ENCODE results near the gene SLC16A3. TPM values are rescaled to one million over a fixed set of nuclear protein-coding genes. Genes with fewer than 3 reads are reported as not detected.
A peak's percentile ranks its signal among the peaks of the same experiment; 100 is the strongest.

The SLC16A3 gene
- total and polyA plus RNA-seq, 2 donors from 2014 or later: 28.8 to 85.7 TPM

- intact Hi-C loops (cut with DNase I): loop anchor here (10.0 kb wide), 1 partner anchor 89 kb away; no protein-coding TSS in a partner anchor
- H3K9me3 ChIP-seq (ENCODE audit: control insufficient read depth in 2 of 3, insufficient read depth in 1 of 3, low read length in 3 of 3): no peaks in the 10 kb centered on the region
- peak in 4 of 5 donors; percentile 54 to 90 (median 64) for DNase-seq
- no peaks in the 10 kb centered on the region for H3K27me3 ChIP-seq (ENCODE audit: control insufficient read depth, insufficient read depth, low read length)
- H3K27ac ChIP-seq (ENCODE audit: low read depth in 2 of 2, low read length in 2 of 2): peak overlapping the region in 1 of 2 donors; percentile 63
- FAIRE-seq: no peak
- no peak overlapping the region for H3K4me3 ChIP-seq (ENCODE audit: low read length in 3 of 3)
- peaks cover 0 to 62% (median 29%) of the 10 kb centered on the region in 3 donors for H3K4me1 ChIP-seq (ENCODE audit: control insufficient read depth in 2 of 3, insufficient read depth in 2 of 3, low read depth in 1 of 3, low read length in 3 of 3)
- no peak for TF ChIP-seq CTCF (IDR thresholded peaks at IDR 0.05; ENCODE audit: borderline replicate concordance, extremely low read depth, insufficient read depth)
- H3K36me3 ChIP-seq (ENCODE audit: control insufficient read depth in 2 of 3, insufficient read depth in 3 of 3, low read length in 3 of 3): no peaks in the 10 kb centered on the region
- H3K9ac ChIP-seq (ENCODE audit: low read length in 3 of 3): peak overlapping the region in 1 of 3 donors; percentile 22
Observed at GRCh38 chr17:82235775-82236141, 6.9 kb downstream of the SLC16A3 start.

- no peaks in the 10 kb centered on the region for H3K36me3 ChIP-seq (ENCODE audit: control insufficient read depth in 2 of 3, insufficient read depth in 3 of 3, low read length in 3 of 3)
- no peak for FAIRE-seq
- no peaks in the 10 kb centered on the region for H3K9me3 ChIP-seq (ENCODE audit: control insufficient read depth in 2 of 3, insufficient read depth in 1 of 3, low read length in 3 of 3)
- H3K4me1 ChIP-seq (ENCODE audit: control insufficient read depth in 2 of 3, insufficient read depth in 2 of 3, low read depth in 1 of 3, low read length in 3 of 3): peaks cover 0 to 68% (median 35%) of the 10 kb centered on the region in 3 donors
- H3K27ac ChIP-seq (ENCODE audit: low read depth in 2 of 2, low read length in 2 of 2): peak overlapping the region in 1 of 2 donors; percentile 63
- H3K9ac ChIP-seq (ENCODE audit: low read length in 3 of 3): peak overlapping the region in 1 of 3 donors; percentile 22
- intact Hi-C loops (cut with DNase I): loop anchor here (10.0 kb wide), 1 partner anchor 88 kb away; no protein-coding TSS in a partner anchor
- H3K27me3 ChIP-seq (ENCODE audit: control insufficient read depth, insufficient read depth, low read length): no peaks in the 10 kb centered on the region
- TF ChIP-seq CTCF (IDR thresholded peaks at IDR 0.05; ENCODE audit: borderline replicate concordance, extremely low read depth, insufficient read depth): peak; percentile 77
- H3K4me3 ChIP-seq (ENCODE audit: low read length in 3 of 3): no peak overlapping the region
- peak; percentile 77 to 91 (median 88) for DNase-seq
Observed at GRCh38 chr17:82236142-82236971, 7.5 kb downstream of the SLC16A3 start.

- Histone ChIP-seq H3K4me3 (ENCODE audit: low read length in 3 of 3) (no peak overlapping the region), H3K9me3 (ENCODE audit: control insufficient read depth in 2 of 3, insufficient read depth in 1 of 3, low read length in 3 of 3) (no peaks in the 10 kb centered on the region), H3K27me3 (ENCODE audit: control insufficient read depth, insufficient read depth, low read length) (no peaks in the 10 kb centered on the region), H3K4me1 (ENCODE audit: control insufficient read depth in 2 of 3, insufficient read depth in 2 of 3, low read depth in 1 of 3, low read length in 3 of 3) (peaks cover 0 to 72% (median 39%) of the 10 kb centered on the region in 3 donors), H3K36me3 (ENCODE audit: control insufficient read depth in 2 of 3, insufficient read depth in 3 of 3, low read length in 3 of 3) (no peaks in the 10 kb centered on the region), H3K9ac (ENCODE audit: low read length in 3 of 3) (no peak overlapping the region), H3K27ac (ENCODE audit: low read depth in 2 of 2, low read length in 2 of 2) (no peak overlapping the region)
- intact Hi-C loops (cut with DNase I): loop anchor here (10.0 kb wide), 1 partner anchor 88 kb away; no protein-coding TSS in a partner anchor
- DNase-seq (peak in 2 of 5 donors; percentile 25 to 79), FAIRE-seq (no peak)
- TF ChIP-seq CTCF (IDR thresholded peaks at IDR 0.05; ENCODE audit: borderline replicate concordance, extremely low read depth, insufficient read depth): no peak
Observed at GRCh38 chr17:82237083-82237745, 8.4 kb downstream of the SLC16A3 start.

All from kidney (tissue), 14 donors.